ENCODE data around the gene SRGN. TPM values are rescaled to one million over a fixed set of nuclear protein-coding genes. Genes with fewer than 3 reads are reported as not detected.
A peak's percentile ranks its signal among the peaks of the same experiment; 100 is the strongest.

Gene SRGN
- total RNA-seq, 1 donor = 474 TPM

DNA sequence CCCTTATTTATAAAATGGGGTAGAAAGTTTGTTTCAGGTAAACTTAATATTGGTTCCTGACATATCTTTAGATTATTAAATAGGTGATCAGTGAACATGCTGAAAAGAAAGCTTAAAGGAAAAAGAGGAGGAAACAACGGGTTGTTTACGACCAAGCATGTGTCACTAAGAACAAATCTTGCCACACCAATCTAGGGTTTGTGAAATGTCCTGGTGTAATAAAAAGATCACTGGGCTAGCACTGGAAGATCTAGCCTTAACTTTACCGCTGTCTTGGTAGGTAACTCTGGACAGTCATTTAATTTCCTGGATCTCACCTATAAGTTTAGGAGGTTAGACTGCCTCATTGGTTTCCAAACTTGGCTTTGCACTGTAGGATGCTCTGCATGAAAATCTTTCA, 55.1 kb downstream of the SRGN start:
- Histone ChIP-seq H3K4me2 (ENCODE audit: insufficient read depth, low read length) (no peak overlapping the region), H3K79me2 (ENCODE audit: insufficient read depth, low read length) (peaks cover 88% of the 10 kb centered on the region), H3K27me3 (ENCODE audit: insufficient read depth, low read length) (no peaks in the 10 kb centered on the region), H3K27ac (ENCODE audit: low read depth, low read length) (no peak overlapping the region), H3K4me3 (ENCODE audit: insufficient read depth, low read length) (no peak overlapping the region), H4K20me1 (ENCODE audit: insufficient read depth, low read length) (peaks cover 6% of the 10 kb centered on the region), H3K4me1 (ENCODE audit: insufficient read depth, low read length) (no peaks in the 10 kb centered on the region), H2AFZ (ENCODE audit: low read length) (no peak overlapping the region), H3K36me3 (ENCODE audit: insufficient read depth, low read length) (peaks cover 3% of the 10 kb centered on the region), H3K9me3 (ENCODE audit: low read depth, low read length) (no peaks in the 10 kb centered on the region)
- DNase-seq (ENCODE audit: insufficient read length, low spot score, missing footprints) = peak; percentile 36
- TF ChIP-seq, protein P1, sequence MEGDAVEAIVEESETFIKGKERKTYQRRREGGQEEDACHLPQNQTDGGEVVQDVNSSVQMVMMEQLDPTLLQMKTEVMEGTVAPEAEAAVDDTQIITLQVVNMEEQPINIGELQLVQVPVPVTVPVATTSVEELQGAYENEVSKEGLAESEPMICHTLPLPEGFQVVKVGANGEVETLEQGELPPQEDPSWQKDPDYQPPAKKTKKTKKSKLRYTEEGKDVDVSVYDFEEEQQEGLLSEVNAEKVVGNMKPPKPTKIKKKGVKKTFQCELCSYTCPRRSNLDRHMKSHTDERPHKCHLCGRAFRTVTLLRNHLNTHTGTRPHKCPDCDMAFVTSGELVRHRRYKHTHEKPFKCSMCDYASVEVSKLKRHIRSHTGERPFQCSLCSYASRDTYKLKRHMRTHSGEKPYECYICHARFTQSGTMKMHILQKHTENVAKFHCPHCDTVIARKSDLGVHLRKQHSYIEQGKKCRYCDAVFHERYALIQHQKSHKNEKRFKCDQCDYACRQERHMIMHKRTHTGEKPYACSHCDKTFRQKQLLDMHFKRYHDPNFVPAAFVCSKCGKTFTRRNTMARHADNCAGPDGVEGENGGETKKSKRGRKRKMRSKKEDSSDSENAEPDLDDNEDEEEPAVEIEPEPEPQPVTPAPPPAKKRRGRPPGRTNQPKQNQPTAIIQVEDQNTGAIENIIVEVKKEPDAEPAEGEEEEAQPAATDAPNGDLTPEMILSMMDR (IDR thresholded peaks at IDR 0.05; ENCODE audit: extremely low read depth, low read depth, low read length) = no peak

DNA sequence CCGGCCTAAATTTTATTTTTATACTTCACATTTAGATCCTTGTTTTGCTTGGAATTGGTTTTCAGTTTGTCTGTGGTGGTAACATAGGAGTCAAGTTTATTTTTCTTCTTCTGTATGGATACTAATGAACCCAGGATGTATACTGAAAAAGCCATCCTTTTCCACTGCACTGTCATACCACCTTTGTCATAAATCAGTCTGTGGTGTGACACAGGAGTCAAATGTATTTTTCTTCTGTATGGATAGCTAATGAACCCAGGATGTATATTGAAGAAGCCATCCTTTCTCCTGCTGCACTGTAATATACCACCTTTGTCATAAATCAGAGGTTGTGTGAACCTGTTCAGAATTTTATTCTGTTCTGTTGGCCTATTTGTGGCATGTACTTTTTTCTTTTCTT, 57.4 kb downstream of the SRGN start:
- Histone ChIP-seq H3K27me3 (ENCODE audit: insufficient read depth, low read length) (no peaks in the 10 kb centered on the region), H2AFZ (ENCODE audit: low read length) (no peak overlapping the region), H3K4me3 (ENCODE audit: insufficient read depth, low read length) (no peak overlapping the region), H3K9me3 (ENCODE audit: low read depth, low read length) (no peaks in the 10 kb centered on the region), H4K20me1 (ENCODE audit: insufficient read depth, low read length) (peaks cover 6% of the 10 kb centered on the region), H3K4me2 (ENCODE audit: insufficient read depth, low read length) (no peak overlapping the region), H3K4me1 (ENCODE audit: insufficient read depth, low read length) (no peaks in the 10 kb centered on the region), H3K36me3 (ENCODE audit: insufficient read depth, low read length) (peaks cover 3% of the 10 kb centered on the region), H3K27ac (ENCODE audit: low read depth, low read length) (no peak overlapping the region), H3K79me2 (ENCODE audit: insufficient read depth, low read length) (peaks cover 90% of the 10 kb centered on the region)
- no peak for DNase-seq (ENCODE audit: insufficient read length, low spot score, missing footprints)
- TF ChIP-seq, protein P1 (IDR thresholded peaks at IDR 0.05; ENCODE audit: extremely low read depth, low read depth, low read length) = no peak

DNA sequence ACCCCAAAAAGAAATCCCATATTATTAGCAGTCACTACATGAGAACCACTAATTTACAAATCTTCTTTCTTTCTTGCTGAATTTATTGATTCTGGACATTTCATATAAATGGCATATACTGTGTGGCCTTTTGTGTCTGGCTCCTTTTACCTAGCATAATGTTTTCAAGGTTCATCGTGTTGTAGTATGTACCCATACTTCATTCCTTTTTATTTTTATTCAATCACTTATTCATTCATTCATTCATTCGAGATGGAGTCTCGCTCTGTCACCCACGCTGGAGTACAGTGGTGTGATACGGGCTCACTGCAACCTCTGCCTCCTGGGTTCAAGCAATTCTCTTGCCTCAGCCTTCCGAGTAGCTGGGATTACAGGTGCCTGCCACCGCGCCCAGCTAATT, 58.0 kb downstream of the SRGN start:
- H3K79me2 ChIP-seq (ENCODE audit: insufficient read depth, low read length) = peaks cover 90% of the 10 kb centered on the region
- H2AFZ ChIP-seq (ENCODE audit: low read length) = no peak overlapping the region
- no peak for DNase-seq (ENCODE audit: insufficient read length, low spot score, missing footprints)
- TF ChIP-seq, protein P1 (IDR thresholded peaks at IDR 0.05; ENCODE audit: extremely low read depth, low read depth, low read length) = no peak
- H3K27me3 ChIP-seq (ENCODE audit: insufficient read depth, low read length) = no peaks in the 10 kb centered on the region
- H4K20me1 ChIP-seq (ENCODE audit: insufficient read depth, low read length) = peaks cover 2% of the 10 kb centered on the region
- H3K27ac ChIP-seq (ENCODE audit: low read depth, low read length) = no peak overlapping the region
- no peaks in the 10 kb centered on the region for H3K9me3 ChIP-seq (ENCODE audit: low read depth, low read length)
- H3K4me3 ChIP-seq (ENCODE audit: insufficient read depth, low read length) = no peak overlapping the region
- no peaks in the 10 kb centered on the region for H3K4me1 ChIP-seq (ENCODE audit: insufficient read depth, low read length)
- H3K36me3 ChIP-seq (ENCODE audit: insufficient read depth, low read length) = peaks cover 3% of the 10 kb centered on the region
- no peak overlapping the region for H3K4me2 ChIP-seq (ENCODE audit: insufficient read depth, low read length)

DNA sequence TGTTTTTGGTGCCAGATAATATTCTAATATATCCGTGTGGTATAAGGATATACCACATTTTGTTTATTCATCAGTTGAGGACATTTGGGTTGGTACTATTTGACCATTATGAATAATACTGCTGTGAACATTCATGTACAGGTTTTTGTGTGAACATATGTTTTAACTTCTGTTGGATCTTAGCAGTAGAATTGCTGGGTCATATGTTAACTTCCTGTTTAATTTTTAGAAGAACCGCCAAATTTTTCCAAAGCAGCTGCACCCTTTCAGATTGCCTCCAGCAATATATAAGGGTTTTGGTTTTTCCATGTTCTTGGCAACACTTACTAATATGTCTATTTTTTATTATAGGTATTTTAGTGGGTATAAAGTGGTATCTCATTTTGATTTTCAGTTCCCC, 58.9 kb downstream of the SRGN start:
- H3K27me3 ChIP-seq (ENCODE audit: insufficient read depth, low read length) = no peaks in the 10 kb centered on the region
- H3K4me1 ChIP-seq (ENCODE audit: insufficient read depth, low read length) = no peaks in the 10 kb centered on the region
- no peak overlapping the region for H2AFZ ChIP-seq (ENCODE audit: low read length)
- no peak overlapping the region for H3K4me3 ChIP-seq (ENCODE audit: insufficient read depth, low read length)
- peaks cover 5% of the 10 kb centered on the region for H4K20me1 ChIP-seq (ENCODE audit: insufficient read depth, low read length)
- H3K9me3 ChIP-seq (ENCODE audit: low read depth, low read length) = no peaks in the 10 kb centered on the region
- H3K27ac ChIP-seq (ENCODE audit: low read depth, low read length) = no peak overlapping the region
- no peak overlapping the region for H3K4me2 ChIP-seq (ENCODE audit: insufficient read depth, low read length)
- H3K79me2 ChIP-seq (ENCODE audit: insufficient read depth, low read length) = peaks cover 86% of the 10 kb centered on the region
- DNase-seq (ENCODE audit: insufficient read length, low spot score, missing footprints) = peak; percentile 37
- TF ChIP-seq, protein P1 (IDR thresholded peaks at IDR 0.05; ENCODE audit: extremely low read depth, low read depth, low read length) = no peak
- H3K36me3 ChIP-seq (ENCODE audit: insufficient read depth, low read length) = no peaks in the 10 kb centered on the region
